Nephron progenitor cell (in vitro differentiated cells): Measurements from ENCODE around the gene IL9.

ENCODE experiments used
- DNase-seq: peaks from one replicate; pipeline ENCODE4 v3.0.0; 2021
- H3K27ac Mint-ChIP-seq: 2 replicates; pipeline ENCODE4 v1.8.0; 2021; ENCODE audit warnings: mild to moderate bottlenecking, moderate library complexity, mixed read lengths
- H3K27me3 Mint-ChIP-seq: 2 replicates; pipeline ENCODE4 v1.8.0; 2021; ENCODE audit warnings: mild to moderate bottlenecking, low read depth, mixed read lengths; ENCODE audit not compliant: poor library complexity
- H3K36me3 Mint-ChIP-seq: 2 replicates; pipeline ENCODE4 v1.8.0; 2021; ENCODE audit warnings: low read depth, mixed read lengths
- H3K4me1 Mint-ChIP-seq: 2 replicates; pipeline ENCODE4 v1.8.0; 2021; ENCODE audit warnings: mixed read lengths
- H3K4me3 Mint-ChIP-seq: 2 replicates; pipeline ENCODE4 v1.8.0; 2021; ENCODE audit warnings: mild to moderate bottlenecking, moderate library complexity, mixed read lengths
- H3K9me3 Mint-ChIP-seq: 2 replicates; pipeline ENCODE4 v1.8.0; 2021; ENCODE audit warnings: mild to moderate bottlenecking, moderate library complexity, mixed read lengths
- TF ChIP-seq, protein P1 (sequence below): fragments of 200-600 bp; sonication (generic); IDR thresholded peaks from 2 replicates; pipeline ENCODE4 v1.5.0; 2021; ENCODE audit warnings: antibody characterized with exemption

IL9 gene

DNA sequence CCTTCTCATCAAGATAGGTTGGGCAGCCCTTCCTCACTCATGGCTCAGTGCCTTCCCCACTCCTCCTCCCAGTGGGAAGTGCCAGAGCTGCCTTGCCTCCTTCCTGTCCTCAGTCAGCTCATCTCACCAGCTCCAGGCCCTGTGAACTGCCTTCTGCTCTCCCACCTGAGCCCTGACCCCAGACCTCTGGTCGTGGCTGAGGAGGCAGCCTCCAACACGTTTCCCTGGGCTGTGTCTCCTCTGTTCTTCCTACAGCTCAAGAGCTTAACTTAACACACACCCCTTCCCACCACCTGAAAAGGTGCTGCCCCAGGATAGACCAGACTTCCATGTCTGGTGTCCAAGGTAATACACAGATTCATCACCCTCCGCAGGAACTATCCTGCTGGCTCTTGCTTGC is 21.2 kb downstream of the IL9 start:
- Mint-ChIP-seq H3K27me3 (peaks cover 12% of the 10 kb centered on the region), H3K36me3 (no peaks in the 10 kb centered on the region), H3K27ac (no peak overlapping the region), H3K4me1 (peaks cover 22% of the 10 kb centered on the region), H3K9me3 (no peaks in the 10 kb centered on the region), H3K4me3 (no peak overlapping the region)
- no peak for DNase-seq
- TF ChIP-seq, protein P1, sequence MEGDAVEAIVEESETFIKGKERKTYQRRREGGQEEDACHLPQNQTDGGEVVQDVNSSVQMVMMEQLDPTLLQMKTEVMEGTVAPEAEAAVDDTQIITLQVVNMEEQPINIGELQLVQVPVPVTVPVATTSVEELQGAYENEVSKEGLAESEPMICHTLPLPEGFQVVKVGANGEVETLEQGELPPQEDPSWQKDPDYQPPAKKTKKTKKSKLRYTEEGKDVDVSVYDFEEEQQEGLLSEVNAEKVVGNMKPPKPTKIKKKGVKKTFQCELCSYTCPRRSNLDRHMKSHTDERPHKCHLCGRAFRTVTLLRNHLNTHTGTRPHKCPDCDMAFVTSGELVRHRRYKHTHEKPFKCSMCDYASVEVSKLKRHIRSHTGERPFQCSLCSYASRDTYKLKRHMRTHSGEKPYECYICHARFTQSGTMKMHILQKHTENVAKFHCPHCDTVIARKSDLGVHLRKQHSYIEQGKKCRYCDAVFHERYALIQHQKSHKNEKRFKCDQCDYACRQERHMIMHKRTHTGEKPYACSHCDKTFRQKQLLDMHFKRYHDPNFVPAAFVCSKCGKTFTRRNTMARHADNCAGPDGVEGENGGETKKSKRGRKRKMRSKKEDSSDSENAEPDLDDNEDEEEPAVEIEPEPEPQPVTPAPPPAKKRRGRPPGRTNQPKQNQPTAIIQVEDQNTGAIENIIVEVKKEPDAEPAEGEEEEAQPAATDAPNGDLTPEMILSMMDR, result no peak

DNA sequence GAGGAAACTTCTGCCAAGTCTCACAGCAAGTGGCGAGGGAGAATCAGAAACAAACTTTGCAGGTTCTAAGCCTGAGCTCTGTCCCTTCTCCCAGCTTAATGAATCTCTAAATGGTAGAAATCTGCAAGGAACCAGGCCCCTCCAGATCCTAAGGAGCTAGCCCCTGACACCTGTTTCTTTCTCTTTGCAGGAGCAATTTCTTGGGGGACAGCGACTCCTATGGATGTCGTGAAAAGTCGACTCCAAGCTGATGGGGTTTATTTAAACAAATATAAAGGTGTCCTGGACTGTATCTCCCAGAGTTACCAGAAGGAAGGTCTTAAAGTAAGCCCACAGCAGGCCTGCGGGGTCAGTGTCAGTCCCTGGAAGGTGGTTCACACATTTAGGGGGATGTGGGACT is 21.8 kb downstream of the IL9 start:
- no peak overlapping the region for H3K4me3 Mint-ChIP-seq
- TF ChIP-seq, protein P1, result no peak
- H3K4me1 Mint-ChIP-seq, result peaks cover 20% of the 10 kb centered on the region
- H3K27ac Mint-ChIP-seq, result no peak overlapping the region
- peaks cover 12% of the 10 kb centered on the region for H3K27me3 Mint-ChIP-seq
- no peaks in the 10 kb centered on the region for H3K36me3 Mint-ChIP-seq
- no peak for DNase-seq
- H3K9me3 Mint-ChIP-seq, result no peaks in the 10 kb centered on the region

DNA sequence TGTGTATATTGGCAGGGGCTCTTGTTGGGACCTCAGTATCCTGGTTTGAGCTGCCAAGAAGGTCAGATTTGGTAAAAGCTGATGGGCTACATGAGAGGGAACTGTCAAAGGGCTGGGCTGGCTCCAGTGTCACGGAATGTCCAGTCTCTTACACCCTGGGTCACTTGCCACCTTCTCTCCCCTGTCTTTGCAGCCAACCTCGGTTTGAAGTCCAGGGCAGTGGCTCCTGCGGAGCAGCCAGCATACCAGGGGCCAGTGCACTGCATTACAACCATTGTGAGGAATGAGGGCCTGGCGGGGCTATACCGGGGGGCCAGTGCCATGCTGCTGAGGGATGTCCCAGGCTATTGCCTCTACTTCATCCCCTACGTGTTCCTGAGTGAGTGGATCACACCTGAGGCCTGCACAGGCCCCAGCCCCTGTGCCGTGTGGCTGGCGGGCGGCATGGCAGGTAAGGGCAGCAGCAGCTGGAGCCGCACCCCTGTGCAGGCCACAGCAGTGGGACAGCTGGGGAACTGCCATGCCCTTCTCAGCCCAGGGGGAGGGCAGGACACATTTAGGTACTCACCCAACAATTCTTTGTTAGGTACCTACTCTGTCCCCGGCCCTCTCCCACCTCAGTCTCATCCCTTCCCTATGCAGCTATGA is 24.2 kb downstream of the IL9 start:
- no peak overlapping the region for H3K27ac Mint-ChIP-seq
- peaks cover 18% of the 10 kb centered on the region for H3K27me3 Mint-ChIP-seq
- TF ChIP-seq, protein P1, result no peak
- H3K4me3 Mint-ChIP-seq, result no peak overlapping the region
- no peaks in the 10 kb centered on the region for H3K36me3 Mint-ChIP-seq
- DNase-seq, result no peak
- peaks cover 4% of the 10 kb centered on the region for H3K4me1 Mint-ChIP-seq
- no peaks in the 10 kb centered on the region for H3K9me3 Mint-ChIP-seq

DNA sequence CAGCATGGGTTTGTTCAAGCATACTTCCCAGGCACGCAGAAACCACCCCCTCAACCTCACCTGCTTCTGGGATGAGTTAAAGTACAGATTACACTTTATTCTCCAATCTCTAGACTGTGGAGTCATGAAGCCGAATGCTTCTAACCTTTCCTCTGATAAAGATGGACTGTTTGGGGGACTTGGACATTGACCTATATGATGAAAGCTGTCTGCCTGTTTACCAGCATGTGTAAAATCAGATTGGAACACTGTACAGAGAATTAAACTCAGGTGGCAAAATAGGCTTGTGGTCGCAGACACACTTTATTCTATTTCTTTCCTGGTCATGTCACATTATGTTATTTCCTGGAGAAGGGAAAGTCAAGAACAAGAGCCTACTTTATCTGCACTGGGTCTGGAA is 25.7 kb downstream of the IL9 start:
- TF ChIP-seq, protein P1, result no peak
- Mint-ChIP-seq H3K36me3 (no peaks in the 10 kb centered on the region), H3K4me3 (no peak overlapping the region), H3K4me1 (peaks cover 4% of the 10 kb centered on the region), H3K9me3 (no peaks in the 10 kb centered on the region), H3K27me3 (peaks cover 14% of the 10 kb centered on the region), H3K27ac (no peak overlapping the region)
- no peak for DNase-seq

DNA sequence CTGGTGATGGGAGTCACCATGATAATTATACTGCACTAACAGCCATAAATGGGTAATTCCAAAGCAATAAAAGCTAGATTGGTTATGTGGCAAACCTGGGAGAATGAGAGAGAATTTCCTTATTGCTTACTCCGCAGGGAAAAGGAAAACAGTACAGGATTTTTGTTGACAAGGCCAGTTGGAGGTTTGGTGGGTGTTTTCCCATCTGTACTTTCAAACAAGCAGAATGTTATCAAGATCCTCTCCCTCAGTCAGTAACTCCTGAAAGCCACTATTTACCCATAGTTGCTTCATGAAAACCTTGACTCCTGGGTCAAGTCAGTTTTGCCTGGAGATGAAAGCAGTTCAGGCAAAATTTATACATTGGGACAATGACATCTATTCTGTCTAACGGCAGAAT is 26.4 kb downstream of the IL9 start:
- DNase-seq, result no peak
- no peak overlapping the region for H3K27ac Mint-ChIP-seq
- peaks cover 12% of the 10 kb centered on the region for H3K27me3 Mint-ChIP-seq

DNA sequence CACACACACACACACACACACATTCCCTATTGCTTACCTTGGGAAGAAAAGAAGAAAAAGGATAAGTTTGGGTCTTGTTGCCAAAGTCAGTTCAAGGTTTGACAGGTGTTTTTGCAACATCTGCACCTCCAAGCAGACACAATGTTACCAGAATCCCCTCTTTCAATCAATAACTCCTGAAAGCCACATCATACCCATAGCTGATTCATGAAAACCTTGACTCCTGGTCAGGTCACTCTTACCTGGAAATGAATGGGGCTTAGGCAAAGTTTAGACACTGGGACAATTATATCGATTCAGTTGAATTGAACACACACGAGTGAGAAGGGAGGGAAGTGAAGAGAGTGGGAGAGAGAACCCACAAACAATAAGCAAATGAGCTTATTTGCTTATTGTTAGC is 27.0 kb downstream of the IL9 start:
- no peak for DNase-seq
- H3K36me3 Mint-ChIP-seq, result no peaks in the 10 kb centered on the region
- no peaks in the 10 kb centered on the region for H3K9me3 Mint-ChIP-seq
- peaks cover 15% of the 10 kb centered on the region for H3K27me3 Mint-ChIP-seq
- no peaks in the 10 kb centered on the region for H3K4me1 Mint-ChIP-seq
- no peak overlapping the region for H3K4me3 Mint-ChIP-seq
- TF ChIP-seq, protein P1, result no peak
- H3K27ac Mint-ChIP-seq, result no peak overlapping the region

More for the DNA sequence above, 26.4 kb downstream of the IL9 start:
- Mint-ChIP-seq H3K4me3 (no peak overlapping the region), H3K9me3 (no peaks in the 10 kb centered on the region), H3K4me1 (no peaks in the 10 kb centered on the region), H3K36me3 (no peaks in the 10 kb centered on the region)
- TF ChIP-seq, protein P1, result no peak
